Naive B cell (primary cell): ENCODE measurements around the gene ZFAND2A. TPM values are rescaled to one million over a fixed set of nuclear protein-coding genes. Genes with fewer than 3 reads are reported as not detected.
A peak's percentile ranks its signal among the peaks of the same experiment; 100 is the strongest.

Experiments used
- ATAC-seq, 2 donors: fragments of 150-1000 bp; cut with Tn5 transposase; 2 replicates each; pipeline ENCODE4 v1.10.0; 2021; ENCODE audit warnings: low read depth in 2 of 2, mild to moderate bottlenecking in 2 of 2, moderate library complexity in 2 of 2
- DNase-seq: peaks from one replicate; pipeline ENCODE4 v3.0.0; 2022
- H3K27ac Mint-ChIP-seq, 6 donors: one replicate each; pipeline ENCODE4 v1.8.0; 2020 to 2022; ENCODE audit warnings: mild to moderate bottlenecking in 6 of 6, mixed read lengths in 6 of 6, moderate library complexity in 5 of 6, inconsistent platforms in 2 of 6
- H3K27me3 Mint-ChIP-seq, 3 donors: one replicate each; pipeline ENCODE4 v1.8.0; 2021 to 2022; ENCODE audit warnings: mixed read lengths in 3 of 3, mild to moderate bottlenecking in 1 of 3
- H3K36me3 Mint-ChIP-seq, 2 donors: one replicate each; pipeline ENCODE4 v1.8.0; 2020 to 2022; ENCODE audit warnings: mixed read lengths in 2 of 2, inconsistent platforms in 1 of 2, mild to moderate bottlenecking in 1 of 2
- H3K4me1 Mint-ChIP-seq, 3 donors: one replicate each; pipeline ENCODE4 v1.8.0; 2020 to 2022; ENCODE audit warnings: mixed read lengths in 3 of 3, inconsistent platforms in 1 of 3, mild to moderate bottlenecking in 1 of 3, moderate library complexity in 1 of 3
- H3K4me3 Mint-ChIP-seq, 8 donors: one replicate each; pipeline ENCODE4 v1.8.0; 2020 to 2022; ENCODE audit warnings: mild to moderate bottlenecking in 8 of 8, mixed read lengths in 8 of 8, moderate library complexity in 8 of 8, inconsistent platforms in 2 of 8
- H3K9me3 Mint-ChIP-seq, 7 donors: one replicate each; pipeline ENCODE4 v1.8.0; 2020 to 2022; ENCODE audit warnings: mixed read lengths in 7 of 7, mild to moderate bottlenecking in 5 of 7, inconsistent platforms in 2 of 7, moderate library complexity in 1 of 7
- polyA plus RNA-seq, 6 donors: library from polyadenylated mRNA; unstranded; fragments of 300-500 nt; fragmentation: Illumina TruSeq; gene quantifications; one replicate each; pipeline ENCODE4 v1.2.3, GENCODE V29; 2021; ENCODE audit warnings: low read depth in 6 of 6

The ZFAND2A gene
- polyA plus RNA-seq, 6 donors from 2014 or later: 59.3 to 73.5 (median 67.9) TPM

- Mint-ChIP-seq H3K4me3 (peak overlapping the region; percentile 75 to 96 (median 94)), H3K27me3 (no peaks in the 10 kb centered on the region), H3K27ac (peak overlapping the region; percentile 57 to 100 (median 98)), H3K4me1 (peaks cover 34 to 44% (median 35%) of the 10 kb centered on the region in 3 donors), H3K36me3 (no peaks in the 10 kb centered on the region), H3K9me3 (no peaks in the 10 kb centered on the region)
- peak; percentile 52 to 62 for ATAC-seq
- DNase-seq: no peak
These were observed 22.4 kb downstream of the ZFAND2A start for GRCh38 chr7:1137517-1138167.

GRCh38 chr7:1136841-1137516 is 23.0 kb downstream of the ZFAND2A start:
- H3K9me3 Mint-ChIP-seq: no peaks in the 10 kb centered on the region
- ATAC-seq (no peak), DNase-seq (no peak)
- H3K27me3 Mint-ChIP-seq: no peaks in the 10 kb centered on the region
- peak overlapping the region; percentile 75 to 96 (median 89) for H3K4me3 Mint-ChIP-seq
- peak overlapping the region; percentile 59 to 98 (median 92) for H3K27ac Mint-ChIP-seq
- peaks cover under 1 to 1% of the 10 kb centered on the region in 2 donors for H3K36me3 Mint-ChIP-seq
- peaks cover 33 to 44% (median 35%) of the 10 kb centered on the region in 3 donors for H3K4me1 Mint-ChIP-seq

- no peak for DNase-seq
- Mint-ChIP-seq H3K9me3 (peaks cover 0 to 2% (median 0%) of the 10 kb centered on the region in 7 donors), H3K4me1 (peaks cover 19 to 24% (median 19%) of the 10 kb centered on the region in 3 donors), H3K27ac (no peak overlapping the region), H3K4me3 (peak overlapping the region in 1 of 8 donors; percentile 60), H3K27me3 (no peaks in the 10 kb centered on the region), H3K36me3 (peaks cover 4 to 7% of the 10 kb centered on the region in 2 donors)
- ATAC-seq: no peak
These were observed 25.0 kb downstream of the ZFAND2A start for GRCh38 chr7:1134951-1135350.

GRCh38 chr7:1131471-1132265 is 28.3 kb downstream of the ZFAND2A start:
- peaks cover 3 to 6% (median 3%) of the 10 kb centered on the region in 3 donors for H3K4me1 Mint-ChIP-seq
- peaks cover 4 to 7% of the 10 kb centered on the region in 2 donors for H3K36me3 Mint-ChIP-seq
- no peak for ATAC-seq
- peaks cover 0 to 2% (median 0%) of the 10 kb centered on the region in 7 donors for H3K9me3 Mint-ChIP-seq
- H3K4me3 Mint-ChIP-seq: no peak overlapping the region
- H3K27ac Mint-ChIP-seq: no peak overlapping the region
- H3K27me3 Mint-ChIP-seq: no peaks in the 10 kb centered on the region
- no peak for DNase-seq

- H3K27me3 Mint-ChIP-seq: no peaks in the 10 kb centered on the region
- DNase-seq (no peak), ATAC-seq (no peak)
- peaks cover 0 to 2% (median 0%) of the 10 kb centered on the region in 7 donors for H3K9me3 Mint-ChIP-seq
- no peak overlapping the region for H3K4me3 Mint-ChIP-seq
- peaks cover 0 to 5% (median under 1%) of the 10 kb centered on the region in 3 donors for H3K4me1 Mint-ChIP-seq
- peaks cover 4 to 7% of the 10 kb centered on the region in 2 donors for H3K36me3 Mint-ChIP-seq
- no peak overlapping the region for H3K27ac Mint-ChIP-seq
These were observed 29.7 kb downstream of the ZFAND2A start for GRCh38 chr7:1130021-1130990.

GRCh38 chr7:1129431-1129830 is 30.6 kb downstream of the ZFAND2A start:
- no peaks in the 10 kb centered on the region for H3K27me3 Mint-ChIP-seq
- H3K27ac Mint-ChIP-seq: peak overlapping the region in 2 of 6 donors; percentile 24 to 42
- no peak for ATAC-seq
- no peak for DNase-seq
- peaks cover 4 to 7% of the 10 kb centered on the region in 2 donors for H3K36me3 Mint-ChIP-seq
- H3K4me1 Mint-ChIP-seq: no peaks in the 10 kb centered on the region
- H3K9me3 Mint-ChIP-seq: peaks cover 0 to 2% (median 0%) of the 10 kb centered on the region in 7 donors
- H3K4me3 Mint-ChIP-seq: no peak overlapping the region

- Mint-ChIP-seq H3K36me3 (peaks cover 4 to 7% of the 10 kb centered on the region in 2 donors), H3K9me3 (peaks cover 0 to 2% (median 0%) of the 10 kb centered on the region in 7 donors), H3K4me1 (peaks cover 2 to 9% (median 8%) of the 10 kb centered on the region in 3 donors), H3K27ac (no peak overlapping the region), H3K4me3 (no peak overlapping the region), H3K27me3 (no peaks in the 10 kb centered on the region)
- ATAC-seq: no peak
- no peak for DNase-seq
These were observed 33.0 kb downstream of the ZFAND2A start for GRCh38 chr7:1127001-1127400.

GRCh38 chr7:1125603-1125969 is 34.4 kb downstream of the ZFAND2A start:
- H3K27me3 Mint-ChIP-seq: no peaks in the 10 kb centered on the region
- no peak overlapping the region for H3K27ac Mint-ChIP-seq

GRCh38 chr7:1124816-1125602 is 35.0 kb downstream of the ZFAND2A start:
- peaks cover 3 to 10% (median 9%) of the 10 kb centered on the region in 3 donors for H3K4me1 Mint-ChIP-seq
- DNase-seq: no peak
- no peaks in the 10 kb centered on the region for H3K9me3 Mint-ChIP-seq
- no peaks in the 10 kb centered on the region for H3K36me3 Mint-ChIP-seq
- no peak overlapping the region for H3K27ac Mint-ChIP-seq
- H3K27me3 Mint-ChIP-seq: no peaks in the 10 kb centered on the region
- no peak for ATAC-seq
- no peak overlapping the region for H3K4me3 Mint-ChIP-seq

More at GRCh38 chr7:1125603-1125969, 34.4 kb downstream of the ZFAND2A start:
- Mint-ChIP-seq H3K4me3 (no peak overlapping the region), H3K9me3 (no peaks in the 10 kb centered on the region), H3K36me3 (no peaks in the 10 kb centered on the region), H3K4me1 (peaks cover 3 to 10% (median 9%) of the 10 kb centered on the region in 3 donors)
- no peak for ATAC-seq
- DNase-seq: no peak

- Mint-ChIP-seq H3K36me3 (no peaks in the 10 kb centered on the region), H3K9me3 (no peaks in the 10 kb centered on the region), H3K4me1 (peaks cover 3 to 10% (median 9%) of the 10 kb centered on the region in 3 donors), H3K27ac (no peak overlapping the region), H3K4me3 (no peak overlapping the region), H3K27me3 (no peaks in the 10 kb centered on the region)
- DNase-seq (no peak), ATAC-seq (no peak)
These were observed 35.8 kb downstream of the ZFAND2A start for GRCh38 chr7:1124164-1124563.

GRCh38 chr7:1123715-1124114 is 36.3 kb downstream of the ZFAND2A start:
- DNase-seq (no peak), ATAC-seq (no peak)
- H3K4me3 Mint-ChIP-seq: no peak overlapping the region
- H3K27me3 Mint-ChIP-seq: no peaks in the 10 kb centered on the region
- H3K4me1 Mint-ChIP-seq: peaks cover 3 to 10% (median 9%) of the 10 kb centered on the region in 3 donors
- H3K36me3 Mint-ChIP-seq: no peaks in the 10 kb centered on the region
- H3K27ac Mint-ChIP-seq: no peak overlapping the region
- no peaks in the 10 kb centered on the region for H3K9me3 Mint-ChIP-seq
